HCT116 (cell line): ENCODE data around the gene BICD1. TPM values are rescaled to one million over a fixed set of nuclear protein-coding genes. Genes with fewer than 3 reads are reported as not detected.
A peak's percentile ranks its signal among the peaks of the same experiment; 100 is the strongest.
"Not testable (repeated sequence)": the region's sequence is repeated elsewhere in the genome, so short reads cannot be mapped to it uniquely, and the experiment has no call there.

Source experiments
- ATAC-seq: fragments of 200-7000 bp; cut with Tn5 transposase; 2 replicates; pipeline ENCODE4 v1.9.1; 2020; ENCODE audit warnings: mild to moderate bottlenecking, moderate library complexity
- BruUV-seq: library from RNA; stranded (reverse); fragments of 400-500 nt; replicated peaks from 2 replicates; lab custom pipeline; 2021; lab: Mats Ljungman, UMichigan
- CTCF ChIA-PET: fragments of 300-600 bp; sonication (Branson Sonifier 250); formaldehyde crosslinking; loops from one replicate; lab custom pipeline; 2021; ENCODE audit warnings: antibody characterized with exemption; lab: Charles Lee
- POLR2A ChIA-PET: fragments of 300-600, 350-600 bp; sonication (Branson Sonifier 250); formaldehyde crosslinking; loops from one replicate; lab custom pipeline; 2021; ENCODE audit warnings: antibody characterized with exemption; lab: Charles Lee
- RAD21 ChIA-PET, 2 experiments: fragments of 300-600 bp; sonication (Branson Sonifier 250); formaldehyde crosslinking; loops; one replicate each; lab custom pipeline; 2023; ENCODE audit warnings: low total read pairs in 2 of 2; ENCODE audit not compliant: uncharacterized antibody in 2 of 2, unreplicated experiment in 2 of 2, low non-redundant PET in 1 of 2; lab: Charles Lee
- DNase-seq: peaks from one replicate; pipeline ENCODE4 v3.0.0-alpha.2; 2010; ENCODE audit warnings: low read depth, low spot score
- H2AFZ ChIP-seq: fragments of 200-600 bp; shearing (Covaris generic), sonication (generic); 2 replicates; pipeline ENCODE4 v1.6.1; 2017; ENCODE audit warnings: low read depth, mixed run types, mixed read lengths, antibody characterized with exemption, low read length; ENCODE audit not compliant: poor library complexity, severe bottlenecking
- H3K27ac ChIP-seq: 2 replicates; pipeline ENCODE4 v1.5.1; 2012; ENCODE audit warnings: low read depth, low read length
- H3K27me3 ChIP-seq: fragments of 200-600 bp; sonication (generic); 2 replicates; pipeline ENCODE4 v1.6.1; 2016; ENCODE audit warnings: mixed run types, low read length, mixed read lengths; ENCODE audit not compliant: insufficient read depth
- H3K36me3 ChIP-seq, 2 experiments: fragments of 200-500 bp in 1 of 2; fragments of 200-600 bp in 1 of 2; sonication (Bioruptor generic) in 1 of 2; sonication (generic) in 1 of 2; 2 replicates each; pipeline versions ENCODE4 v1.5.1 to v1.6.1; 2014 to 2016; ENCODE audit warnings: low read length in 2 of 2, inconsistent platforms in 1 of 2, mixed read lengths in 1 of 2, mixed run types in 1 of 2; ENCODE audit not compliant: insufficient read depth in 2 of 2, control insufficient read depth in 1 of 2
- H3K4me1 ChIP-seq, 2 experiments: fragments of 200-600 bp in 1 of 2; sonication (generic) in 1 of 2; 2 replicates each; pipeline versions ENCODE4 v1.5.1 to v1.6.1; 2012 to 2017; ENCODE audit warnings: low read length in 2 of 2, inconsistent platforms in 1 of 2, mild to moderate bottlenecking in 1 of 2, mixed read lengths in 1 of 2, mixed run types in 1 of 2, moderate library complexity in 1 of 2; ENCODE audit not compliant: insufficient read depth in 2 of 2, control insufficient read depth in 1 of 2
- H3K4me2 ChIP-seq: fragments of 200-600 bp; sonication (generic); 2 replicates; pipeline ENCODE4 v1.6.1; 2017; ENCODE audit warnings: mixed run types, low read length, mixed read lengths
- H3K4me3 ChIP-seq, 2 experiments: fragments of 200-600 bp in 1 of 2; sonication (generic) in 1 of 2; replicated peaks in 1 of 2; 2 replicates each; pipeline ENCODE4 v1.5.1; 2011 to 2016; ENCODE audit warnings: low read length in 2 of 2, control low read depth in 1 of 2, low read depth in 1 of 2, mild to moderate bottlenecking in 1 of 2, mixed read lengths in 1 of 2, mixed run types in 1 of 2
- H3K79me2 ChIP-seq: fragments of 200-600 bp; sonication (generic); 2 replicates; pipeline ENCODE4 v1.6.1; 2017; ENCODE audit warnings: mild to moderate bottlenecking, mixed run types, low read length, moderate library complexity, mixed read lengths; ENCODE audit not compliant: insufficient read depth
- H3K9ac ChIP-seq: fragments of 200-600 bp; sonication (generic); 2 replicates; pipeline ENCODE4 v1.6.1; 2016; ENCODE audit warnings: low read length, mixed read lengths
- H3K9me2 ChIP-seq: fragments of 200-600 bp; sonication (generic), shearing (Covaris generic); 2 replicates; pipeline ENCODE4 v1.6.1; 2017; ENCODE audit warnings: mixed run types, mild to moderate bottlenecking, moderate library complexity; ENCODE audit not compliant: insufficient read depth
- H3K9me3 ChIP-seq, 2 experiments: fragments of 200-500 bp in 1 of 2; fragments of 200-600 bp in 1 of 2; sonication (Bioruptor generic) in 1 of 2; sonication (generic) in 1 of 2; 2 replicates each; pipeline ENCODE4 v1.6.1; 2014 to 2017; ENCODE audit warnings: low read length in 2 of 2, mixed read lengths in 2 of 2, inconsistent platforms in 1 of 2, low read depth in 1 of 2, mild to moderate bottlenecking in 1 of 2, mixed run types in 1 of 2, moderate library complexity in 1 of 2; ENCODE audit not compliant: control insufficient read depth in 1 of 2, insufficient read depth in 1 of 2
- H4K20me1 ChIP-seq: fragments of 200-600 bp; sonication (generic), shearing (Covaris generic); 2 replicates; pipeline ENCODE4 v1.6.1; 2017; ENCODE audit warnings: mixed run types, mild to moderate bottlenecking, moderate library complexity; ENCODE audit not compliant: insufficient read depth
- ATF3 ChIP-seq: IDR thresholded peaks from 2 replicates; pipeline ENCODE4 v1.6.1; 2012
- CBX3 ChIP-seq: IDR thresholded peaks from 2 replicates; pipeline ENCODE4 v1.6.1; 2012; ENCODE audit warnings: low read depth
- CEBPB ChIP-seq: IDR thresholded peaks from 2 replicates; pipeline ENCODE4 v1.6.1; 2012; ENCODE audit warnings: low read depth
- EZH2 ChIP-seq: fragments of 200-600 bp; sonication (generic); IDR thresholded peaks from 2 replicates; pipeline ENCODE4 v1.6.1; 2017; ENCODE audit warnings: antibody characterized with exemption, mixed run types
- POLR2AphosphoS5 ChIP-seq: IDR thresholded peaks from 2 replicates; pipeline ENCODE4 v1.6.1; 2011; ENCODE audit warnings: mild to moderate bottlenecking, low read depth, low read length, moderate library complexity
- TCF7L2 ChIP-seq: IDR thresholded peaks from 2 replicates; pipeline ENCODE4 v1.7.0; 2011; ENCODE audit warnings: borderline replicate concordance, inconsistent platforms; ENCODE audit not compliant: insufficient read depth, insufficient read length; ENCODE audit errors: extremely low read depth
- ZNF274 ChIP-seq: fragments of 200-500 bp; sonication (Bioruptor generic); IDR thresholded peaks from 2 replicates; pipeline ENCODE4 v1.6.1; 2014; ENCODE audit warnings: mild to moderate bottlenecking, low read depth, low read length, inconsistent platforms
- intact Hi-C: fragments of 100-400 bp; cut with micrococcal nuclease; formaldehyde crosslinking; loops from 2 replicates; pipeline ENCODE4 v1.10.0; 2022
- total RNA-seq: library from RNA; stranded (reverse); gene quantifications from one replicate; pipeline ENCODE4 v1.2.1, GENCODE V29; 2021; ENCODE audit not compliant: unreplicated experiment

Gene BICD1
- total RNA-seq, 1 experiment from 2014 or later = 32.5 TPM

GRCh38 chr12:32273712-32274111, 167.1 kb downstream of the BICD1 start:
- ChIA-PET POLR2A (no interaction called here), CTCF (no interaction called here), RAD21 (no interaction called here)
- H2AFZ ChIP-seq = no peak overlapping the region
- no peak overlapping the region for H3K4me3 ChIP-seq
- no peaks in the 10 kb centered on the region for H3K9me3 ChIP-seq
- no peaks in the 10 kb centered on the region for H3K27me3 ChIP-seq
- no peaks in the 10 kb centered on the region for H3K9me2 ChIP-seq
- intact Hi-C loops = no loop called here
- H3K9ac ChIP-seq = no peak overlapping the region
- peaks cover 0 to 10% of the 10 kb centered on the region in 2 experiments; a peak in 1 of 4 replicates for H3K4me1 ChIP-seq
- H3K27ac ChIP-seq = no peak overlapping the region
- H3K4me2 ChIP-seq = no peak overlapping the region
- DNase-seq (no peak), ATAC-seq (peak; percentile 62)
- no TSS peak for BruUV-seq
- no peaks in the 10 kb centered on the region for H3K36me3 ChIP-seq
- TF ChIP-seq EZH2 = no peak
- TF ChIP-seq POLR2AphosphoS5 = no peak
- no peak for TF ChIP-seq CEBPB
- no peak for TF ChIP-seq CBX3
- TF ChIP-seq ATF3 = no peak
- H4K20me1 ChIP-seq = no peaks in the 10 kb centered on the region
- H3K79me2 ChIP-seq = 0 out of 2 replicates have a peak, but pooled peaks cover 3% of the 10 kb centered on the region

GRCh38 chr12:32274665-32275064, 168.0 kb downstream of the BICD1 start:
- Histone ChIP-seq H3K9ac (no peak overlapping the region), H3K4me3 (no peak overlapping the region), H3K27me3 (no peaks in the 10 kb centered on the region), H3K4me1 (peaks cover 0 to 10% of the 10 kb centered on the region in 2 experiments; a peak in 1 of 4 replicates), H3K27ac (no peak overlapping the region), H3K9me3 (no peaks in the 10 kb centered on the region), H2AFZ (no peak overlapping the region), H3K36me3 (no peaks in the 10 kb centered on the region), H3K79me2 (0 out of 2 replicates have a peak, but pooled peaks cover 3% of the 10 kb centered on the region), H3K4me2 (no peak overlapping the region), H3K9me2 (no peaks in the 10 kb centered on the region), H4K20me1 (no peaks in the 10 kb centered on the region)
- no TSS peak for BruUV-seq
- CTCF ChIA-PET = no interaction called here
- ATAC-seq (no peak), DNase-seq (no peak)
- TF ChIP-seq POLR2AphosphoS5 (no peak), ZNF274 (no peak), TCF7L2 (no peak)
- intact Hi-C loops = no loop called here
- POLR2A ChIA-PET = no interaction called here
- RAD21 ChIA-PET = no interaction called here

DNA sequence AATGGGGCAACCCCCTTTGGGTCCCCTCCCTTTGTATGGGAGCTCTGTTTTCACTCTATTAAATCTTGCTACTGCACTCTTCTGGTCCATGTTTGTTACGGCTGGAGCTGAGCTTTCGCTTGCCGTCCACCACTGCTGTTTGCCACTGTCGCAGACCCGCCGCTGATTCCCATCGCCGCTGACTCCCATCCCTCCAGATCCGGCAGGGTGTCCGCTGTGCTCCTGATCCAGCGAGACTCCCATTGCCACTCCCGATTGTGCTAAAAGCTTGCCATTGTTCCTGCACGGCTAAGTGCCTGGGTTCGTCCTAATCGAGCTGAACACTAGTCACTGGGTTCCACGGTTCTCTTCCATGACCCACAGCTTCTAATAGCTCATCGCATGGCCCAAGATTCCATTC, 168.9 kb downstream of the BICD1 start:
- CTCF ChIA-PET, H3K4me2 ChIP-seq, H3K79me2 ChIP-seq, ATAC-seq, H3K27ac ChIP-seq, POLR2A ChIA-PET, H3K9me2 ChIP-seq, DNase-seq, RAD21 ChIA-PET, H4K20me1 ChIP-seq, H3K9ac ChIP-seq, H3K9me3 ChIP-seq, H3K4me3 ChIP-seq, intact Hi-C loops, H3K36me3 ChIP-seq, H2AFZ ChIP-seq, BruUV-seq, H3K27me3 ChIP-seq: not testable (repeated sequence)
- H3K4me1 ChIP-seq = peaks cover 0 to 10% of the 10 kb centered on the region in 2 experiments; a peak in 1 of 4 replicates
